GM19043 (cell line): ENCODE data around the gene NRAP.

ENCODE experiments used
- ATAC-seq: cut with Tn5 transposase; IDR thresholded peaks from one replicate; pipeline ENCODE4 v1.9.1; 2021; ENCODE audit warnings: low read depth; ENCODE audit not compliant: unreplicated experiment

NRAP gene

DNA sequence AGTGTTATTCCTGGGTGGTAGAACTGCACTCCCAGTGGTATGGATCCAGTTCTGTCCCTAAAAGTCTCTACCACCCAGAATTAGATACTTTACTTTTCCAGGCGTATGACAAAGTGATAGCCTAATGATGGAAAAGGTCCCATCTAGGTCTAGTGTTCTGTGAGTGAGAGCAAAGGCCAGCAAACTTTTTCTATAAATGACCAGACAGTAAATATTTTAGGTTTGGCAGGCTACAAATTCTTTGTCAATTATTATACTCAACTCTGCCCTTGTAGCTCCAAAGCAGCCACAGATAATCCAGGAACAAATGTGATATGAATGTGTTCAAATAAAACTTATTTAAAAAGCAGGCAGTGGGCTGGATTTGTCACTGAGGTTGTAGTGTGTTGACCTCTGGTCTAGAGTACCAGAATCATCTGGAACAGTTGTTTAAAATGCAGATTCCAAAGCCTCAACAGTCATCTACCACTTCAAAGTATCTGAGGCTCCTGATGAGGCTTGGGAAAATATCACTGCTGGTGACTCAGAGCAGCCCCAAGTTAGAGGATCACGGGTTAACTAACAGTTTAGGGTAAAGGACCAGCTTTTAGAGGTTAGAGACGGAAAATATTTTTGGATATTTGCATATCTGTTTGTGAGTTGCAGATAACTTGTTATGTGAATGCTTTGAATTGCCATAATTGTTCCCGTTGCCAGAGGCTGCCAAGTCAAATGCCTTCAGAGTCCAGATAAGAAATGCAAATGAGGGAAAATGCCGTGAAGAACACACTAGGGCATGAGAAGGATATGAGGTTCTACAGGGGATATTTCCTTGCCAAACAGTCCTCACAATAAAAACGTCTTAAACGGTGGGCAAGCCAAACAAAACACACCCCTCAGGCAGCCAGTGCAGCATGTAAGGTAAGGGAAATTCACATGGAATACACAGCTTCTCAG lies 19.4 kb downstream of the NRAP start:
- ATAC-seq, result no peak

DNA sequence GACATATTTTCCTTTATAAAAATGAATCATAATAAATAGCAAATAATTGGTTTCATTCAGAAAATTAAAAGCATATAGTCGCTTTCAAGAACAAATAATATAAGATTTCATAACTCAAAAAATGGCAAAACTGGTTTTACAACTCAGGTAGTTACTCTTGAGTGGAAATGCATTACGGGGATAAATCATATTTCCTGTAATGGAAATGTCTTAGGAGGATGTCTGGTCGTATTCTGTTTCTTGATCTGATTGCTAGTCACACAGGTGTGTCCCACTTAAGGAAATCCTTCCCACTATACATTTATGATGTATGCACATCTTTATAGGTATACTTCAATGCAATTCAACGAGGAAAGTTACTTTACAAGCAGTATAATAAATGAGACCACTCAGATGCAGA lies 20.7 kb downstream of the NRAP start:
- ATAC-seq, result no peak

DNA sequence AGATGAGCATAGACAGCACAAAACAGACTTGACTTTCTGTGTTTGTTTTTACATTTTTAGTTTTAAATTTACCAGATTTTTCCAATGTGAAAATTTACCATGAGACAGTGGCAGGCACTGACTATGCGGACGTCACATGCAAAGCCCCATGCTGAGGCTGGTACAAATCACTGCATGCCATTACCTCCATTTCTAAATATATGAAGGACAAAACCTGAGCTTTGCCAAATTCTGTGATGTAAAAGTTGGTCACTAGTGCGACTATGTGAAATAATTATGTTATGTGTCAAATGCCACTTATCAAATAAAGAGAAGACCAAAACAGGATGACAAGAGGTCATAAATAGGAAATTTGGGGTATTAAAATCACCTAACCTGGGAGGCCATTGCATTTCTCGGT lies 22.1 kb downstream of the NRAP start:
- ATAC-seq, result no peak

DNA sequence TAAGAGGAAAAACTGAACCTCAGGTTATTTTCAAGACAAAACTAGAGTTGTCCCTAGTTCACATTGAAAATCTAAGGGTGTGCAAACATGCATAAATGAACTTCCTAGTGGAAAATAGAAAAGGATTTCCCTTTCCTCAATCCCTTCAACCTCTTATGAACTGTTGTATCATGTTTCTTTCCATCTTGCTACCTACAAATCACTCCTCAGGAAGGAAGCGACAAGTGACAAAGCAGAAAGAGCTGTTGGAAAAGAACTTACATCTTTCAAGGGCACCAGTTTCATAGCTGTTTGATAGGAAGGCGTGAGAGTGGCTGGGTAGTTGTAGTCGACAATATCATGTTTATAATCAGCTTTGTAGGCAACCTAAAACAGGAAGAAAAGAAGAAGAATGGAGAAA lies 23.9 kb downstream of the NRAP start:
- no peak for ATAC-seq

DNA sequence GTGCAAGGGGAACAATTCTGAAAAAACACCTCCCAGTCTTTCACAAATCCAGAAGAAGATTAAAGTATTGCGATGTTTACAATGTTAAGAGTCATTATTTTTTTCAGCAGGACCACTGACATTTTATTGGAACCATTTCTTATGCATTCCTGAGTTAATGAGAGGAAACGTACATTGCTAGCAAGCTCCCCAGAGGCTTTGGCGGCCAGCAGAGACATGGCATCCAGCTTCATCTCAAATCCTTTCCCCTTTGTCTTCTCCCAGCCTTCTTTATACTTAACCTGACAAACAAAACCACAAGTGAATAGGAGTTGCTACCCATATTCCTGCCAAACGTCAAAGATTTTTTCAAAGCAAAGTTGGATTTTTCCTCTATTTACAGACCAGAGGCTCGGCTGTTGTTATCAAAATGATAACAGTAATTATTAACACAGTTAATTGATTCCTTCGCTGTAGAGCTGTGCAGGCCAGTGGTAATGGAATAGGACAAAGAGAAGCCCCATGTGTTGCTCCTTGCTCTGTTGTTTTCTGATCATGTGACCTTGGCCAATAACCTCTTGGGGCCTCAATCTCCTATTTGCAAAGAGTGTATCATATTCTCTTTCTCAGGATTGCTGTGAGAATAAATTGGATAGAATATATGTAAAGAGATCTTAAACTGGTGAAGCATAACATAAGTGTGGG lies 32.0 kb downstream of the NRAP start:
- no peak for ATAC-seq

DNA sequence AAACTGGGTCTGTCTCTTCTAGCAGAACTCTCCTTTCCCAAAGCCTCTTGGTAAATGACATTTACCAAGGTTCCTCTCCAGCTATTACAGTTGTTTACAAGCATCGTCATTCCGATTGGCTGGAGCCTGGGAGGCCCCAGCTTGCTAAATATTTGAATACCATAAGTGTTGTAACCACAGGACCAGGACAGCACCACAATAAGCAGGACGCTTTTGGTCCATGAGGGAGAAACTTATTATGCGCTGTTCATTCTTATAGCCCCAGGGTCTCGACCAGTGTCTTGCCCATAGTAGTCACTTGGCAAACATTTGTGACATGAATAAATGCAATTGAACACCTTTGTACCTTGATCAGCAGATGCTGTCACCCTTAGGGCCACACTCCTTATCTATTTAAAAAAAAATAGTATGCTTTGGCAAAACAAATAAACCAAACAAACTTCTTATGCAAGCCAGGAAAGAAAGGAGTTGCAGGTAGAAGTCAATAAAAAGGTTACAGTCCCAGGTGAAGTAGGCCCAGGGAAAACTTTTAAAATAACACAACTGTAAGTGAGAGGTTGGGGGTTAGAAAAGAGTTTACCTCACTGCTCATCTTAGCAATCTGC lies 32.8 kb downstream of the NRAP start:
- ATAC-seq, result no peak

DNA sequence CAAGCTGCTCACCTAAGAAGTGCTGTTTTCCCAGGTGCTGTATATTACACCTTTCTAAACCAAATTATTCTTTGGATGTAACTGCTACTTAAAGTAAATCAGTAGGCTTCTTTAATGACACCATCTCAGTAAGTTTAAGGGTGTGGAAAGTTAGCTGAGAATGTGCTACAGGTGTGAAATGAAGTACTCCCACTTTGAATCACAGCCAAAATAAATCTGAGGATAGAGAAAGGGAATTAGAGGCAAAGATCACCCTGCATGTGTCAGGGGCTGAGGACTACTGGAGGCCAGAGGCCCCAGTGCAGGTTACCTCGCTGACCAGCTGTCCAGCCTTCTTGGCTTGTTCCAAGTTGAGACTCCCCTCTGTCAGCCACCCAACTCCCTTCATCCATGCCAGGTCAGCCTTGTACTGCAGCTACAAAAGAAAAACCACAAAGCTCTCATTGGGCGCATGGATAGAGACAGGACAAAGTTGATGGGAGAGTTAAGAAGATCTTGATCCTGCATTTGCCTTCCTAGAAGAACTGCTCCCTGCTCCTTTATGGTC lies 35.2 kb downstream of the NRAP start:
- ATAC-seq, result no peak

DNA sequence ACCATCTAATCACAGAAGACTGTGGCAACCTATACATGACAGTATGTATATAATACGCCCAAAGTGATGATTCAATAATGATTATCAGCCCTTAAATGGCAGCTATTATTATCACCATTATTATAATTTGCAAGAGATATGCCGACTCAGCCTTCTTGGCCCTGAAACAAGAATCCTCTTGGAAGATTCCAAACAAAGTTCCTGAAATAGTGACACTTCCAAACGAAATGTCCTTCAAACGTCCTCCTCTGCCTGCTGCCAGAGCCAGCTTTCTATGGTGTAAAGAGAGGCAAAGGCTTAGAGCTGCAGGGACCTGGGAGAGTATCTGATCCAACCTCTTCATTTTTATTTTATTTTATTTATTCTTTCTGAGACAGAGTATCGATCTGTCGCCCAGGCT lies 36.0 kb downstream of the NRAP start:
- ATAC-seq, result no peak

DNA sequence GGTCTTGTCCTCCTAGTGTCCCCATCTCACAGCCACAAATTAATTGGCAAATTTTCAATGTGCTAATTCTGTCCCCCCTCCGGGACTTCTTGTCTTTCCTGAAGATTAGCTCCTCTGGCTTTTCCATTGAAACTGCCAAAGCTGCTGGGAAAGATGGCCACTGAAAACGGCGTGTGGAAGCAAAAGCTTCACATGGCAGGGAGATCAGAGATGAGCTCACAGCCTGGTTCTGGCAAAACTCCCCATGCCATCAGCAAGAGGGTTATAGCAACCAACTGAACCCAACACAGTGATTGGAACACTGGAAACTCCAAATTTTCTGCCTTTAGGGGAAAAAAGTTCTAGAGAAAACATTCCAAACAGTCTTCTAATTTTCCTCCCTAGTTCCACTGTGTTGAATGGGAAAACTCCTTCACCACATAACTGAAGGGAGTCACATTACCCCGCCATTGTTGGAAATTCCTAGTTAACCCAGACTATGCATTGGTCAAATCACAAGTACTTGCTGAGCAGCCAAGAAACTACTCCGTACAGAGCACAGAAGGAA lies 37.0 kb downstream of the NRAP start:
- ATAC-seq, result no peak

DNA sequence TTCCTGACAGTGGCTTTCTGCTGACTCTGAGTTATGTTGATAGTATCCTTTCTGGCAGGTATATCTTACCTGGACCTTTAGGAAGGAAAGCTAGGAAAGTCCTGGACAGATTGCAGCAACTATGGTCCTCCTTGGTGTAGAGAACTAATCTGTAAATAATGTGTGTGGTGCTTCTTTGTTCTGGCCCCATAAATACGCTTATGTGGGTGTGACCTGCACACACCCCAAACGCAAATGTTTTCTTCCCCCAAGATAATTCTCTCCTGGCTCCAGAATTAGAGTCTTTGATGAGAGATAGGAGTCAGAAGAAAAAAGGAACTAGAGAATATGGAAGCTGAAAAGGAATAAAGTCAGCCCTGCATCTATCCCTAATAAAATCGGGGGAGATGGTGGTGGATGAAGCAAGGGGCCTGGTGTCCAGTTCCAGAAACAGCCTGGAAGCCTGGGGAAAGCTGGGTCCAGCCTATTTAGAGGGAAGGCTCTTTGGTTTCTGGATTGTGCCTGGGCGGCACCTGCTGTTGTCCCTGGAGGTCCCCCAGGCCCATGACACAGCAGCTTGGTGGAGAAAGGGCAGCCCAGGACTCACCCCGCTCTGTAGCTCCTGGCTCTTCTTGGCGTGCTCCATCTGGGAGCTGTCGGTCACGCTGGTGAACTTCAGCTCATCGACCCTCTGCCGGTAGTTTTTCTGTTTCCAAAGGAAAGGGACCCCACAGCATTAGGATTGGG lies 38.2 kb downstream of the NRAP start:
- no peak for ATAC-seq

DNA sequence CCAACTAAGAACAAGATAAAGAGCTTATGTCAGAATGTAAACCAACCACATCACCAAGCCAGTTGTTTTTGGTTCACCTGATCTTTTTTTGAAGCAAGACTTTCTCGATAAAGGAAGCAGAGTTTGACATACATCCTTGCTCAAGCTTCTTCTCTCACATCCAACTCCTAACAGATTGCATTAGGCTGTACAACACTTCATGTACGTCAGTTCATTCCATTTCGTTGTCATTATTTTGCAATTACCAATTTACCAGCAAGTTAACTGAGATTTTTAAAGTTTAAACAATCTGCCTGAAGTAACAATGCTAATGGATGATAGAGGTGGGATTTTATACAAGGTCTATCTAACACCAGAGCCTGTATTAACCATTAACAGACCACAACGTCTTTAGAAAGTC lies 41.0 kb downstream of the NRAP start:
- ATAC-seq, result no peak

DNA sequence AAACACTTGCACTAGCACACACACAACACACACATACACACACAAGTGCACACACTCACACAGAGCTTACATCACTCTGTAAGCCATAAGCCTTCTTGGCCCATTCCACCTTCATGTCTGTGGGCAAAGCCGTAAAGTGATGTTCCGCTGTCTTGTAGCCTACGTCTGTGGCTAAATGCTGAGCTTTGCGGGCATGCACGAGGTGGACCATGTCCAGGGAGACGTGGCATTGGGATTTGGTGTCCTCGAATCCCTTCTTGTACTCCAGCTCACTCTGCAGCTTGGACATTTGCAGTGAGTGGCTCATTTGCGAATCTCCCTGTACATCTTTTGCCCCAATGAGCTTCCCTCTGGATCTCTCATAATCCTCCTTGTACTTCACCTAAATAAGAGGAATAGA lies 42.0 kb downstream of the NRAP start:
- no peak for ATAC-seq

DNA sequence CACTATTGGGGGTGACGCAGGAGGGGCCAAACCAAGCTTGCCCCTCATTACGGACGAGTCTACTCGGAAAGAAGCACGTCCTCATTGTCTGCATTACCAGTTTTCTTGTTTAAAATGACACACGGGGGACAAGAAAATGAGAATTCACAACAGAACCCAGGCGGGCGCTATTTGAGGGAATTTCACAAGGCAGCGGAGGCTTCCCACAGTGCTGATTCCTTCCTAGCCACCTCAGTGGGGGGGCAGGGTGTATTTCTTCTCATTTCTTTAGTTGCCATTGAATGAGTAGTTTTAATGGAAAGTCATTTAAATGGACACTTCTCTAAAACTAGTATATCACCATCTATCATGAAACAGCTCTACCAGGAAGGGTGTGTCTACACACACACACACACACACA lies 42.9 kb downstream of the NRAP start:
- no peak for ATAC-seq

DNA sequence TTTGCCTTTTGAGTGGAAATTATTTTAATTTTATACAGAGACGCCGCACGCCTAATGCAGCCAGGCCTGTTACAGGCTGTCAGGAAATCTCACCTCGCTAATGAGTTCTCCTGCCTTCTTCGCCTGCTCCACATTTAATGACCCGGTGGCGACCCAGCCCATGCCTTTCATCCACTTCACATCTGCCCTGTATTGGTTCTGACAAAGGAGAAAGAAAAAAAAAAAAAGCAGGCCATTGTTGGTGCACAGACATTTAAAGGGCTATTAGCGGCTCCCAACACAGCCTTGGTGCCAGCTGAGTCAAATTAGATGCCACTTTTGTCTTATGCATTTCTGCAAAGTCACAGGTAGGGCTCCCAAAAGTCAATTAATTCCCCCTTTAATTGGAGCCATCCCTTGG lies 43.3 kb downstream of the NRAP start:
- ATAC-seq, result no peak

DNA sequence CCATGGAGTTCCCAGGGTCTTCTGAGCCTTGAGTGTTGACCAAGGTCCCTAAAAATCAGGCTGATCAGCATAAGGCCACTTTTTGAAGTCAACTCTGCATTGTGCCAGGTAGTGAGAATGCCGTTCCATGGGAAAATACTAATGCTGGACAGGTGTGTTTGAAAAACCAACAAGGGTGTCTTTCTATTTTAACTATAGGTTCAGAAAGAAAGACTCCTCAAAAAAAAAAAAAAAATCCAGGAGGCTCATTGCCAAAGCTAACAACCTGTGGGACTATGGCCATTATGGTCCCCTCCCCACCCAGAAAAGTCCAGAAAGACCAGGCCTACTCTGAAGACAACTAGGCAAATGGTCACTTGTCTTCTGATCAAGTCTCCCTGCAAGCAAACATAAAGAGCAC lies 44.4 kb downstream of the NRAP start:
- no peak for ATAC-seq

DNA sequence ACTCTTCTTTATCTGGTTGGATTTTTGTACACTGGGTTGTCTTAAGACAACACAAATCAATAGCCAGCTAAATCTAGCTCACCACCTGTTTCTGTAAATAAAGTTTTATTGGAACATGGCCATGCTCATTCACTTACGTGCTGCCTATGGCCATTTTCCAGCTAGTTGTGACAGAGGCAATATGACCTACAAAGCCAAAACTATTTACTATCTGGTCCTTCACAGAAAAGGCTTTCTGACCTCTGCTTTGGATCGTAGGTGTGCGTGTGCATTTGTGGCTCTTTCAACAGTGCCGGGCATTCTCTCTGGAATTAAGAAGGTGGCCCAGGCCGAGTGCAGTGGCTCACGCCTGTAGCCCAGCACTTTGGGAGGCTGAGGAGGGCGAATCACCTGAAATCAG lies 45.5 kb downstream of the NRAP start:
- ATAC-seq, result no peak

DNA sequence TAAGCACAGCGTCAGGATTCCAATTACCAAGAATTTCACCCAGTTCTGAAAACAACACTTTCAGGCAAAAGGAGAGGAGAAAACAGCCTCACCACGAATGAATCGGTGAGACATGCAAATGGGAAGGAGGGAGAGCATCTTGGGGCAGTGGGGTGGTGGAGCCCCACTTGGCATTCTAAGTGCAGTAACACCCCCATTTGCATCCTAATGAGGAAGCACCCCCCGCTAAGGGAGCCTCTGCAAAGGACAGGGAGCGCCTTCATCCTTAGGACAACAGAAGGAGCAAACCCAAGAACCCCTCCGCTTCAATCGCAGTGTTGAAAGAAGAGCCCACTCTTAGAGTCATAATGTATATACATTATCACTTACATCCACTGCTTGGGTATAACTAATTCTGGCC lies 46.8 kb downstream of the NRAP start:
- ATAC-seq, result no peak

DNA sequence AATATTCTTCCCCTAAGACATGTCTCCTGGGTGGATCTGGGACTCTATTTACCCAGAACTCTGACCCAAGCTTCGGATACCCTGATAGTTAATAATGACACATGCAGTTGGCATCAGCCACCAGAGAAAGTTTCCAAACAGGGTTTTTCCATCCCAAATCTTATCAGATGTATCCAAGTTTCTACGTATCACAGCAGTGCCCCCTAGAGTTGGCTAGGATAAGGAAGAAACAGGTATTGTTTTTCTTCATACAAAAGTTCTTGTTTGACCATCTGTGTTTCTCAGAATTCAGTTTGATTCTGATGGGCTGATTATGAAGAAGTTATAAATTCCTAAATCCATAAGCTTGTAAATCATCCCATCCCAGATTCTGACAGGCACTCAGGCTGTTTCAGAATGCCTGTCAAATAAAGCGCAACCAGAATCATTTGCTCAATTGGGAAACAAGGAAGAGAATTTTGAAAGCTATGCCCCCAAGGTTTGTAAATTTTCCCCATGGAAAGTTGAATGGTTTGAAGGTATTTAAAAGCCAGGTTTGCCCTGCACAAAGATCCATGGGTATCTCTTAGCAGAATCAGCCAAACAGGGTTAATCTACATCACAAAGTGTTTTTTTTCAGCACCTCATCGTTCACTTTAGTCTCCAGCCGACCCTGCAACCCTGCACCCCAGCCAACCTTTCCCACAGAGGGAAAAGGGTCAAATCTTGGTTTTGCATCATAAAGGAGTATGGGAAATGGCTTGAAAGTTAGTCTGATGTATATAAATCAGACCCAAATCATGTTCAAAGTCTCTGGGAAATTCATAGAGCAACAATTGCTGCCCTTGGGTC lies 47.4 kb downstream of the NRAP start:
- ATAC-seq, result no peak

DNA sequence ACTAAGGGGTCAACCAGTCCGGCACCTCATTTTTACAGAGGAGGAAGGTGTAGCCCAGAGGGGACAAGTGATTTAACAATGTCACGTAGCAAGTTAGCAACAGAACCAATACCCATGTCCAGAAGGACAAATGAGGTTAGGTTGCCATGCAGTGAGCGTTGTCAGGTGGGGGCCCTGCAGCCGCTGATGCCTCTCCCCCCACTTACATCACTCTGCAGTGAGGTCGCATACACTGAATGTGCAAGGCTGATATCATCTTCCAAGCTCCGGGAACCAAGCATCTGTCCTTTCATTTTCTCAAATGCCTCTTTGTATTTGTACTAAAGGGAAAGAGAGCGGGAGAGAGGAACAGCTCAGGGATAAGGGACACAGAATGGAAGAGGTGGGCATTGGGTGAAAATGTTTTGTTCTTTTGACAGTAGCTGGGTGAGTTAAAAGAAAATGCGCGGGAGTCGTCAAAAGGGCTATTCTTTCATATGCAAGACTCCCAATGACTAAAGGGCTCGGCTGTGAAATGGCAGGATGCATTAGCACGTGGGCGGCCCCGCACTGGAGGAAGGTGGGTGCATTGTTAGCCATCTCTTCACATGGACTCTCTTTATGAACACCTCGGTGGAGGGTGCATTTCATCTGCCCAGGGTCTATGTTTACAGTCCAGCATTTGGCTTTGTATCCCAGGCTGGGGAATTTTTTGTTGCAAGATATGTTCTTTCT lies 49.7 kb downstream of the NRAP start:
- ATAC-seq, result no peak
